PC-9 (cell line): Measurements from ENCODE around the gene FNIP1.
"Not testable (repeated sequence)": the region's sequence is repeated elsewhere in the genome, so short reads cannot be mapped to it uniquely, and the experiment has no call there.

Source experiments
- EZH2 ChIP-seq: fragments of 200-600 bp; sonication (generic); IDR thresholded peaks from 2 replicates; pipeline ENCODE4 v1.8.0; 2017; ENCODE audit warnings: antibody characterized with exemption, low read depth
- TF ChIP-seq, protein P1 (sequence below): fragments of 200-600 bp; sonication (generic); conservative IDR thresholded peaks from 2 replicates; pipeline ENCODE4 v1.6.1; 2017; ENCODE audit warnings: mixed run types, antibody characterized with exemption, mild to moderate bottlenecking, moderate library complexity

DNA sequence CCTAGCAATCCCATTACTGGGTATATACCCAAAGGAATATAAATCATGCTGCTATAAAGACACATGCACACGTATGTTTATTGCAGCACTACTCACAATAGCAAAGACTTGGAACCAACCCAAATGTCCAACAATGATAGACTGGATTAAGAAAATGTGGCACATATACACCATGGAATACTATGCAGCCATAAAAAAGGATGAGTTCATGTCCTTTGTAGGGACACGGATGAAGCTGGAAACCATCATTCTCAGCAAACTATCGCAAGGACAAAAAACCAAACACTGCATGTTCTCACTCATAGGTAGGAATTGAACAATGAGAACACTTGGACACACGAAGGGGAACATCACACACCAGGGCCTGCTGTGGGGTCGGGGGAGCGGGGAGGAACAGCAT lies 61.9 kb downstream of the FNIP1 start:
- TF ChIP-seq, protein P1, sequence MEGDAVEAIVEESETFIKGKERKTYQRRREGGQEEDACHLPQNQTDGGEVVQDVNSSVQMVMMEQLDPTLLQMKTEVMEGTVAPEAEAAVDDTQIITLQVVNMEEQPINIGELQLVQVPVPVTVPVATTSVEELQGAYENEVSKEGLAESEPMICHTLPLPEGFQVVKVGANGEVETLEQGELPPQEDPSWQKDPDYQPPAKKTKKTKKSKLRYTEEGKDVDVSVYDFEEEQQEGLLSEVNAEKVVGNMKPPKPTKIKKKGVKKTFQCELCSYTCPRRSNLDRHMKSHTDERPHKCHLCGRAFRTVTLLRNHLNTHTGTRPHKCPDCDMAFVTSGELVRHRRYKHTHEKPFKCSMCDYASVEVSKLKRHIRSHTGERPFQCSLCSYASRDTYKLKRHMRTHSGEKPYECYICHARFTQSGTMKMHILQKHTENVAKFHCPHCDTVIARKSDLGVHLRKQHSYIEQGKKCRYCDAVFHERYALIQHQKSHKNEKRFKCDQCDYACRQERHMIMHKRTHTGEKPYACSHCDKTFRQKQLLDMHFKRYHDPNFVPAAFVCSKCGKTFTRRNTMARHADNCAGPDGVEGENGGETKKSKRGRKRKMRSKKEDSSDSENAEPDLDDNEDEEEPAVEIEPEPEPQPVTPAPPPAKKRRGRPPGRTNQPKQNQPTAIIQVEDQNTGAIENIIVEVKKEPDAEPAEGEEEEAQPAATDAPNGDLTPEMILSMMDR = not testable (repeated sequence)
- not testable (repeated sequence) for TF ChIP-seq EZH2
